ENCODE measurements around the gene PITPNB.

Gene PITPNB

GRCh38 chr22:27846910-27847309, 72.1 kb downstream of the PITPNB start:
- H3K9ac ChIP-seq (ENCODE audit: low read depth in 1 of 2, low read length in 2 of 2) = no peak overlapping the region
- H3K36me3 ChIP-seq (ENCODE audit: control insufficient read depth in 1 of 2, insufficient read depth in 2 of 2, low read length in 2 of 2) = peaks cover 5 to 46% of the 10 kb centered on the region in 2 donors

GRCh38 chr22:27846248-27846757, 72.8 kb downstream of the PITPNB start:
- Histone ChIP-seq H3K36me3 (ENCODE audit: control insufficient read depth in 1 of 2, insufficient read depth in 2 of 2, low read length in 2 of 2) (peaks cover 0 to 40% of the 10 kb centered on the region in 2 donors), H3K9me3 (ENCODE audit: control insufficient read depth in 1 of 2, low read length in 2 of 2) (no peaks in the 10 kb centered on the region), H3K4me3 (ENCODE audit: low read depth in 1 of 2, low read length in 2 of 2) (no peak overlapping the region), H3K4me1 (ENCODE audit: control insufficient read depth in 1 of 2, insufficient read depth in 2 of 2, low read length in 2 of 2) (no peaks in the 10 kb centered on the region), H3K27ac (ENCODE audit: low read depth, low read length) (no peak overlapping the region), H3K27me3 (ENCODE audit: control insufficient read depth in 1 of 2, insufficient read depth in 2 of 2, low read length in 2 of 2) (no peaks in the 10 kb centered on the region), H3K9ac (ENCODE audit: low read depth in 1 of 2, low read length in 2 of 2) (no peak overlapping the region)

More at GRCh38 chr22:27846910-27847309, 72.1 kb downstream of the PITPNB start:
- Histone ChIP-seq H3K9me3 (ENCODE audit: control insufficient read depth in 1 of 2, low read length in 2 of 2) (no peaks in the 10 kb centered on the region), H3K27ac (ENCODE audit: low read depth, low read length) (no peak overlapping the region), H3K27me3 (ENCODE audit: control insufficient read depth in 1 of 2, insufficient read depth in 2 of 2, low read length in 2 of 2) (no peaks in the 10 kb centered on the region), H3K4me3 (ENCODE audit: low read depth in 1 of 2, low read length in 2 of 2) (no peak overlapping the region), H3K4me1 (ENCODE audit: control insufficient read depth in 1 of 2, insufficient read depth in 2 of 2, low read length in 2 of 2) (no peaks in the 10 kb centered on the region)

- no peak overlapping the region for H3K27ac ChIP-seq (ENCODE audit: low read depth, low read length)
Observed at GRCh38 chr22:27845644-27846043, 73.4 kb downstream of the PITPNB start.

GRCh38 chr22:27844656-27845591, 74.1 kb downstream of the PITPNB start:
- H3K4me3 ChIP-seq (ENCODE audit: low read depth in 1 of 2, low read length in 2 of 2) = no peak overlapping the region
- H3K4me1 ChIP-seq (ENCODE audit: control insufficient read depth in 1 of 2, insufficient read depth in 2 of 2, low read length in 2 of 2) = no peaks in the 10 kb centered on the region
- no peak overlapping the region for H3K27ac ChIP-seq (ENCODE audit: low read depth, low read length)
- no peak overlapping the region for H3K9ac ChIP-seq (ENCODE audit: low read depth in 1 of 2, low read length in 2 of 2)
- no peaks in the 10 kb centered on the region for H3K27me3 ChIP-seq (ENCODE audit: control insufficient read depth in 1 of 2, insufficient read depth in 2 of 2, low read length in 2 of 2)
- H3K36me3 ChIP-seq (ENCODE audit: control insufficient read depth in 1 of 2, insufficient read depth in 2 of 2, low read length in 2 of 2) = peaks cover 0 to 26% of the 10 kb centered on the region in 2 donors
- no peaks in the 10 kb centered on the region for H3K9me3 ChIP-seq (ENCODE audit: control insufficient read depth in 1 of 2, low read length in 2 of 2)

More at GRCh38 chr22:27845644-27846043, 73.4 kb downstream of the PITPNB start:
- Histone ChIP-seq H3K9me3 (ENCODE audit: control insufficient read depth in 1 of 2, low read length in 2 of 2) (no peaks in the 10 kb centered on the region), H3K4me1 (ENCODE audit: control insufficient read depth in 1 of 2, insufficient read depth in 2 of 2, low read length in 2 of 2) (no peaks in the 10 kb centered on the region), H3K4me3 (ENCODE audit: low read depth in 1 of 2, low read length in 2 of 2) (no peak overlapping the region), H3K27me3 (ENCODE audit: control insufficient read depth in 1 of 2, insufficient read depth in 2 of 2, low read length in 2 of 2) (no peaks in the 10 kb centered on the region), H3K36me3 (ENCODE audit: control insufficient read depth in 1 of 2, insufficient read depth in 2 of 2, low read length in 2 of 2) (peaks cover 0 to 33% of the 10 kb centered on the region in 2 donors), H3K9ac (ENCODE audit: low read depth in 1 of 2, low read length in 2 of 2) (no peak overlapping the region)

- Histone ChIP-seq H3K36me3 (ENCODE audit: control insufficient read depth in 1 of 2, insufficient read depth in 2 of 2, low read length in 2 of 2) (peaks cover 0 to 21% of the 10 kb centered on the region in 2 donors), H3K4me3 (ENCODE audit: low read depth in 1 of 2, low read length in 2 of 2) (no peak overlapping the region), H3K4me1 (ENCODE audit: control insufficient read depth in 1 of 2, insufficient read depth in 2 of 2, low read length in 2 of 2) (no peaks in the 10 kb centered on the region), H3K9me3 (ENCODE audit: control insufficient read depth in 1 of 2, low read length in 2 of 2) (no peaks in the 10 kb centered on the region), H3K27me3 (ENCODE audit: control insufficient read depth in 1 of 2, insufficient read depth in 2 of 2, low read length in 2 of 2) (no peaks in the 10 kb centered on the region), H3K9ac (ENCODE audit: low read depth in 1 of 2, low read length in 2 of 2) (no peak overlapping the region), H3K27ac (ENCODE audit: low read depth, low read length) (no peak overlapping the region)
Observed at GRCh38 chr22:27844256-27844655, 74.8 kb downstream of the PITPNB start.

- Histone ChIP-seq H3K27me3 (ENCODE audit: control insufficient read depth in 1 of 2, insufficient read depth in 2 of 2, low read length in 2 of 2) (no peaks in the 10 kb centered on the region), H3K4me3 (ENCODE audit: low read depth in 1 of 2, low read length in 2 of 2) (no peak overlapping the region), H3K36me3 (ENCODE audit: control insufficient read depth in 1 of 2, insufficient read depth in 2 of 2, low read length in 2 of 2) (peaks cover 0 to 15% of the 10 kb centered on the region in 2 donors), H3K9ac (ENCODE audit: low read depth in 1 of 2, low read length in 2 of 2) (no peak overlapping the region), H3K27ac (ENCODE audit: low read depth, low read length) (no peak overlapping the region), H3K9me3 (ENCODE audit: control insufficient read depth in 1 of 2, low read length in 2 of 2) (no peaks in the 10 kb centered on the region), H3K4me1 (ENCODE audit: control insufficient read depth in 1 of 2, insufficient read depth in 2 of 2, low read length in 2 of 2) (no peaks in the 10 kb centered on the region)
Observed at GRCh38 chr22:27843441-27843840, 75.6 kb downstream of the PITPNB start.

- Histone ChIP-seq H3K27ac (ENCODE audit: low read depth, low read length) (no peak overlapping the region), H3K9ac (ENCODE audit: low read depth in 1 of 2, low read length in 2 of 2) (no peak overlapping the region), H3K36me3 (ENCODE audit: control insufficient read depth in 1 of 2, insufficient read depth in 2 of 2, low read length in 2 of 2) (peaks cover 0 to 9% of the 10 kb centered on the region in 2 donors), H3K27me3 (ENCODE audit: control insufficient read depth in 1 of 2, insufficient read depth in 2 of 2, low read length in 2 of 2) (no peaks in the 10 kb centered on the region), H3K9me3 (ENCODE audit: control insufficient read depth in 1 of 2, low read length in 2 of 2) (no peaks in the 10 kb centered on the region), H3K4me1 (ENCODE audit: control insufficient read depth in 1 of 2, insufficient read depth in 2 of 2, low read length in 2 of 2) (no peaks in the 10 kb centered on the region), H3K4me3 (ENCODE audit: low read depth in 1 of 2, low read length in 2 of 2) (no peak overlapping the region)
Observed at GRCh38 chr22:27842669-27843431, 76.2 kb downstream of the PITPNB start.

- H3K27me3 ChIP-seq (ENCODE audit: control insufficient read depth in 1 of 2, insufficient read depth in 2 of 2, low read length in 2 of 2) = no peaks in the 10 kb centered on the region
- no peaks in the 10 kb centered on the region for H3K4me1 ChIP-seq (ENCODE audit: control insufficient read depth in 1 of 2, insufficient read depth in 2 of 2, low read length in 2 of 2)
- no peak overlapping the region for H3K27ac ChIP-seq (ENCODE audit: low read depth, low read length)
- no peak overlapping the region for H3K4me3 ChIP-seq (ENCODE audit: low read depth in 1 of 2, low read length in 2 of 2)
- no peak overlapping the region for H3K9ac ChIP-seq (ENCODE audit: low read depth in 1 of 2, low read length in 2 of 2)
- H3K9me3 ChIP-seq (ENCODE audit: control insufficient read depth in 1 of 2, low read length in 2 of 2) = no peaks in the 10 kb centered on the region
- H3K36me3 ChIP-seq (ENCODE audit: control insufficient read depth in 1 of 2, insufficient read depth in 2 of 2, low read length in 2 of 2) = peaks cover 0 to 7% of the 10 kb centered on the region in 2 donors
Observed at GRCh38 chr22:27842201-27842600, 76.9 kb downstream of the PITPNB start.

- no peak overlapping the region for H3K27ac ChIP-seq (ENCODE audit: low read depth, low read length)
- no peaks in the 10 kb centered on the region for H3K4me1 ChIP-seq (ENCODE audit: control insufficient read depth in 1 of 2, insufficient read depth in 2 of 2, low read length in 2 of 2)
- no peaks in the 10 kb centered on the region for H3K27me3 ChIP-seq (ENCODE audit: control insufficient read depth in 1 of 2, insufficient read depth in 2 of 2, low read length in 2 of 2)
Observed at GRCh38 chr22:27840436-27840835, 78.6 kb downstream of the PITPNB start.

More at GRCh38 chr22:27840436-27840835, 78.6 kb downstream of the PITPNB start:
- no peak overlapping the region for H3K4me3 ChIP-seq (ENCODE audit: low read depth in 1 of 2, low read length in 2 of 2)
- H3K36me3 ChIP-seq (ENCODE audit: control insufficient read depth in 1 of 2, insufficient read depth in 2 of 2, low read length in 2 of 2) = no peaks in the 10 kb centered on the region
- no peak overlapping the region for H3K9ac ChIP-seq (ENCODE audit: low read depth in 1 of 2, low read length in 2 of 2)
- H3K9me3 ChIP-seq (ENCODE audit: control insufficient read depth in 1 of 2, low read length in 2 of 2) = no peaks in the 10 kb centered on the region
